ENCODE results near the gene CHKA. TPM values are rescaled to one million over a fixed set of nuclear protein-coding genes. Genes with fewer than 3 reads are reported as not detected.

CHKA gene
- total and polyA plus RNA-seq, 2 experiments from 2014 or later = 37.1 to 94.4 TPM

- H3K27me3 Mint-ChIP-seq (ENCODE audit: insufficient read depth, low read depth, poor library complexity) = peaks cover 19% of the 10 kb centered on the region
- no peak overlapping the region for H3K27ac Mint-ChIP-seq
- H3K36me3 Mint-ChIP-seq (ENCODE audit: low read depth) = peaks cover 10% of the 10 kb centered on the region; the same call in 2 of the 3 replicates
- no peak overlapping the region for H3K27ac ChIP-seq (ENCODE audit: low read depth)
- no peaks in the 10 kb centered on the region for H3K79me2 ChIP-seq (replicated peaks; ENCODE audit: insufficient read depth)
- peaks cover 6% of the 10 kb centered on the region; the same call in 1 of the 2 replicates for H3K4me1 ChIP-seq (ENCODE audit: insufficient read depth)
- H3K4me2 ChIP-seq = no peak overlapping the region
- no peak overlapping the region for H2AFZ ChIP-seq
- H4K20me1 ChIP-seq (replicated peaks; ENCODE audit: insufficient read depth) = peaks cover 3% of the 10 kb centered on the region; the same call in 1 of the 2 replicates
- H3K36me3 ChIP-seq (ENCODE audit: insufficient read depth) = no peaks in the 10 kb centered on the region; the same call in 1 of the 2 replicates
- peaks cover 18% of the 10 kb centered on the region; the same call in 1 of the 2 replicates for H3F3A ChIP-seq (replicated peaks; ENCODE audit: low read depth)
- peak in 1 of 2 experiments; percentile 41; a peak in 1 of 4 replicates for TF ChIP-seq CTCF (conservative IDR thresholded peaks at IDR 0.05; ENCODE audit: low read depth in 2 of 2)
- no peak for TF ChIP-seq REST (IDR thresholded peaks at IDR 0.05; ENCODE audit: unreplicated experiment)
- no peak overlapping the region for H3K4me3 Mint-ChIP-seq
- peaks cover 19% of the 10 kb centered on the region for H3K4me1 Mint-ChIP-seq
- H3K4me3 ChIP-seq = no peak overlapping the region
- no peaks in the 10 kb centered on the region; the same call in 2 of the 3 replicates for H3K9me3 Mint-ChIP-seq
- H3K27me3 ChIP-seq (ENCODE audit: insufficient read depth) = no peaks in the 10 kb centered on the region
- peak; percentile 18 for ATAC-seq
- H3K9me2 ChIP-seq (ENCODE audit: insufficient read depth) = no peaks in the 10 kb centered on the region
- DNase-seq (ENCODE audit: low spot score) = no peak
These were observed 71.4 kb downstream of the CHKA start for GRCh38 chr11:68049509-68050370.

GRCh38 chr11:68048681-68049508 lies 72.3 kb downstream of the CHKA start:
- no peak overlapping the region for H3K4me2 ChIP-seq
- DNase-seq (ENCODE audit: low spot score) = no peak
- TF ChIP-seq EZH2phosphoT487 (IDR thresholded peaks at IDR 0.05; ENCODE audit: unreplicated experiment) (no peak), EZH2 (IDR thresholded peaks at IDR 0.05; ENCODE audit: low read depth, unreplicated experiment) (no peak), POLR2AphosphoS5 (IDR thresholded peaks at IDR 0.05; ENCODE audit: low read depth) (no peak), REST (IDR thresholded peaks at IDR 0.05; ENCODE audit: unreplicated experiment) (no peak), JUNB (IDR thresholded peaks at IDR 0.05; ENCODE audit: unreplicated experiment) (no peak), ZNF331 (CRISPR knock-in tag; IDR thresholded peaks at IDR 0.05; ENCODE audit: low read depth) (no peak), ETS1 (IDR thresholded peaks at IDR 0.05) (no peak), CREB1 (CRISPR knock-in tag; IDR thresholded peaks at IDR 0.05; ENCODE audit: low read depth) (no peak), NANOG (IDR thresholded peaks at IDR 0.05; ENCODE audit: borderline replicate concordance) (no peak), ZNF114 (CRISPR knock-in tag; IDR thresholded peaks at IDR 0.05) (no peak)

More at GRCh38 chr11:68048681-68049508, 72.3 kb downstream of the CHKA start:
- Mint-ChIP-seq H3K27me3 (ENCODE audit: insufficient read depth, low read depth, poor library complexity) (peaks cover 17% of the 10 kb centered on the region), H3K9me3 (no peaks in the 10 kb centered on the region; the same call in 2 of the 3 replicates), H3K4me3 (no peak overlapping the region), H3K4me1 (peaks cover 19% of the 10 kb centered on the region), H3K27ac (no peak overlapping the region), H3K36me3 (ENCODE audit: low read depth) (peaks cover 10% of the 10 kb centered on the region; the same call in 2 of the 3 replicates)
- Histone ChIP-seq H3K27me3 (ENCODE audit: insufficient read depth) (no peaks in the 10 kb centered on the region), H2AFZ (no peak overlapping the region), H3K79me2 (replicated peaks; ENCODE audit: insufficient read depth) (no peaks in the 10 kb centered on the region), H3F3A (replicated peaks; ENCODE audit: low read depth) (0 out of 2 replicates have a peak, but pooled peaks cover 10% of the 10 kb centered on the region), H3K4me3 (no peak overlapping the region), H4K20me1 (replicated peaks; ENCODE audit: insufficient read depth) (peaks cover 3% of the 10 kb centered on the region; the same call in 1 of the 2 replicates), H3K9me2 (ENCODE audit: insufficient read depth) (no peaks in the 10 kb centered on the region), H3K27ac (ENCODE audit: low read depth) (no peak overlapping the region), H3K36me3 (ENCODE audit: insufficient read depth) (no peaks in the 10 kb centered on the region; the same call in 1 of the 2 replicates), H3K4me1 (ENCODE audit: insufficient read depth) (peaks cover 6% of the 10 kb centered on the region; the same call in 1 of the 2 replicates)
- ATAC-seq = no peak
